M059J (cell line): ENCODE measurements around the gene LMAN2. TPM values are rescaled to one million over a fixed set of nuclear protein-coding genes. Genes with fewer than 3 reads are reported as not detected.

Experiments
- DNase-seq: peaks from one replicate; pipeline ENCODE4 v3.0.0-alpha.2; 2012; ENCODE audit warnings: low read depth
- total RNA-seq: library from RNA; depleted of rRNA; stranded (reverse); fragments of >200 nt; shearing (Covaris generic); gene quantifications from 2 replicates; pipeline ENCODE4 v1.2.3, GENCODE V29; 2014; rRNA removed

LMAN2 gene
- total RNA-seq: 443 and 538 TPM in 2 replicates

DNA sequence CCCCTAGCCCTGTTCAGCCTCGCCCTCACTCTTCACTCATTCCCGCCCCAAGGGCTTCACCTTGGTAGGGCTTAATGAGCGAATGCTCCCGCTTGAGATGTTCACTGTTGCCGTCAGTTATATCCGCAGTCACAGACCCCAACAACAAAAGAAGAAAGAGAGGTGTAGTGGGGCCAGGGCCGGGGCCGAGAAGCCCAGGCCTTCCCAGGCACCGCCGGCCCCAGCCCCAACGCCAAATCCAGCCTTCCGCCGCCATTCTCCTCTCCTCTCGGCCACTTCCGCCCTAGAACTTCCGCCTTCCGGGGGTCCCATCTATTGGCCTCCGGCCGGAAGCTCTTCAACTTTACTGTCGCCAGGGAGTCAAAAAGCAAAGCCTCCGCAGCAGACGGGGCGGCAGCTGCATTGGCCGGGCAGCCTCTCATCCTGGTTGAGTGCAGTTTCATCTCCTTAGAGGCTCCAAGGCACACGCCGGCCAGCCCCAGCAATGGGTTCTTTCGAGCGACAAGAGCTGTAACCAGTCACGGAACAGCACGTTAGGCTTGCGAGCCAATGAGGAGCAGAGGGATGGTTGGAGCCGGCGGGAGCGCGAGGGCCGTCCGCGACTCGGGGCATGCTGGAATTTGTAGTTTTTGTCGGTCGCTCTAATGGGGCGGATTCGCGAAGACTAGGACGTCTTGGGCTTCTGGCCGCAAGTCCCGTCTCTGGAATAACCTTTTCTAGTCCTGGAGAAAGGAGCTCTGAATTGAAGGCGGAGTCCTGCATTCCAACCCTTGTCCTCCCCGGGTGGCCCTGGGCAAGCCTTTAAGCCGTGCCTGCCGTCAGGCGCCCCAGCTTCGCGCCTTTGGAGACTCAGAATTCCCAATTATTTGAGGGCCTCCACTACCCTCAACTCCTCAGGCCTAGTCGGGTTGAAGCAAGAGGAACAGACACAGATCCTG is at the start of gene LMAN2:
Gene LMAN2 (minus strand): TSS at position 277 of the 938 bp plus-strand sequence. CDS start 21 bp downstream, at position 256.
- DNase-seq: peak; percentile 95

GRCh38 chr5:177399997-177400868 is 48.8 kb upstream of the LMAN2 start, which contains the start of gene PFN3:
TSS of gene PFN3 (minus strand) at chr5:177400661. CDS start at chr5:177400576, 85 bp downstream.
- no peak for DNase-seq

- no peak for DNase-seq
These were observed 46.5 kb upstream of the LMAN2 start for GRCh38 chr5:177397875-177398390.

GRCh38 chr5:177396807-177397206 is 45.3 kb upstream of the LMAN2 start:
- DNase-seq: no peak

DNA sequence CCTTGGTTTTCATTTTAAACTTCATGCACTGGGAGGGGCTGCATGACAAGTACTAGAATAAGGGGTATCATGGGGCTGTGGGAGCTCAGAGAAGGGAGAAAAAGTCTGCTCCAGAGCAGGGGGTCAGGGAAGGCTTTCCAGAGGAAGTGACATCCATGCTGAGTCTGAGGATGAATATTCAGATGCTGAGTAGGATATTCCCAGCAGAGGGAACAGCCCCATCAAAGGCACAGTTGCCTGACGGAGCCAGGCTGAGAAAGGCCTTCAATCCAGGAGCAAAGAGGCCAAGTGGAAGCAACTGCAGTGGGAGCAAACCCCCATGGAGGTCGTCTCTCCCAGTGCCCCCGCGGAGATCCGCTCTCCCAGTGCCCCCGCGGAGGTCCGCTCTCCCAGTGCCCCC is 44.6 kb upstream of the LMAN2 start:
- DNase-seq: no peak

- no peak for DNase-seq
These were observed 42.5 kb upstream of the LMAN2 start for GRCh38 chr5:177393990-177394389.

DNA sequence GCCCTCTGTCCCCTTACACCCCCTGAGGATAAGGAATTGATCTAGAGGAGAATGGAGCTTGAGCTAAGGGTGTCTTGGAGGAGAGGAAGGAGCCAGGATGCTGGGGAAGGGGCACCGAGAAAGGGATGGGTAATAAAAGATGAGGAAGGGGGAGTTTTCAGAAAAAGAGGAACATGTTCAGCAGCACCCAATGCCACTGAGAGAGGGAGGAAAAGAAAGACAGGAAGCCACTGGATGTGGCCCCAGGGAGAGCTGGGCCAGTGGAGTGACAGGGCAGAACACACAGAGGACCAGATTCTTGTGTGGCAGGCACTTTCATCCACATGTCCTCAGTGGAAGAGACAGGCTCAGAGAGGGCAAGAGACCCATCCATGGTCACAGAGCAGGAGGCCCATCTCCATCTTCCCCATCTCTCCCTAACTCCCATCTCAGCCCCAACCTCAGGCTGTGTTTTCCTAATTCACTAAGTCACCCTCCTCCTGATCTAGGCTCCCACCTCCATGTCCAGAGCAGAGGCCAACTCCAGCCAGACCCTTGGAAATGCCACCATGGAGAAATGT is 41.8 kb upstream of the LMAN2 start:
- DNase-seq: no peak

DNA sequence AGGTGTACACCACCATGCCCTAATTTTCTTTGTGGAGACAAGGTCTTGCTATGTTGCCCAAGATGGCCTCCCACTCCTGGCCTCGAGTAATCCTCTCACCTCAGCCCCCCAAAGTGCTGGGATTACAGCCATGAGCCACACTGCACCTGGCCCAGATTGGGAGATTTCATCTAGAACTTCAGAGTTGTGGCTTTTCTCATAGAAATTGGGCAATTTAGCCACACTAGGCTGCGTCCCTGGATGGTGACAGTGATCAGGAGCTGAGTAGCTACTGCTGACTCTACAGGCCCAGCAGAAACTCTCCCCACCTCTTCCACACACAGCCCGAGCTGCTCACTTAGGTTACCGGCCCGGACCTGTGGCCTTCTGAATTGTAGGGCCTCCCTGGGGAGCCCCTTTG is 41.3 kb upstream of the LMAN2 start:
- DNase-seq: no peak

DNA sequence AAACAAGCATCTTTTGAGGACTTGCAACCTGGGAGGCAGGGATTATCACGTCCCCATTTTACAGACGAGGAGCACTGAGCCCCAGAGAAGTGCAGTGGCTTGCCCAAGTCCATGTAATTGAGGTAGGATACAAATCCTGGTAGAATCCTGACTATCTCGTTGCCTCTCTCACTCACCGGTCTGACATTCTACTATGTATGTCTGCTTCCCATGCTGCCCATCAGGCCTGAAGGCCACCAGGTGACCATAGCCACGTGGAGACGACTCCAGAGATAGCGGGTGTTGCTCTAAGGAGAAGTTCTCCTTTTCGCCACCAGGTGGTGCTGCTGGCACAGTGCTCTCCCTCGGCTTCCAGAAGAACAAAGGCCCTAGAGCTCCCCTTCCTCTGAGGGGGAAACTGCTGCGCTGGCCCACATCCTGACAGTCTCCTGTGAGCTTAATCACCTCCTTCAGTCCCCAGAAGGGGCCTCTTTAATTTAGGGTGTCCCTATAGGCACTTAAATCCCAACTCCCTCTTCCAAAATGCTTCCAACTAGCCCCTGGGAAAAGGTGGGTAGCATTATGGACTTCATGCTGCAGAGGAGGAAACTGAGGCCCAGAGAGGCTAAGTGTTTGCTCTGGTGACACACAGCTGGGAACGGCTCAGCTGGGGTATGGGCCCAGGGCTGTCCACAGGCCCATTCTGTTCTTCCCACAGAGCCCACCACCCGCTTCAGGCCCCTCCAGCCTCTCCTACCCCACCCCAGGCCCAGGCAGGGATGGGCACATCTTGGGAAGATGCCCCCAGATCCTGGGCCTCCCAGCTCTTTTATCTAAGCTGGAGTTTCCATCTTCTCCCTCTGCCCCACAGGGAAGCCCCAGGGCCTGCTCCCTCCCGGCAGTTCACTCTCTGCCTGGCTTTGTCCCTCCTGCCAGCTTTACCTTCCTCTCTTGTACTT is 39.2 kb upstream of the LMAN2 start:
- DNase-seq: peak; percentile 84

DNA sequence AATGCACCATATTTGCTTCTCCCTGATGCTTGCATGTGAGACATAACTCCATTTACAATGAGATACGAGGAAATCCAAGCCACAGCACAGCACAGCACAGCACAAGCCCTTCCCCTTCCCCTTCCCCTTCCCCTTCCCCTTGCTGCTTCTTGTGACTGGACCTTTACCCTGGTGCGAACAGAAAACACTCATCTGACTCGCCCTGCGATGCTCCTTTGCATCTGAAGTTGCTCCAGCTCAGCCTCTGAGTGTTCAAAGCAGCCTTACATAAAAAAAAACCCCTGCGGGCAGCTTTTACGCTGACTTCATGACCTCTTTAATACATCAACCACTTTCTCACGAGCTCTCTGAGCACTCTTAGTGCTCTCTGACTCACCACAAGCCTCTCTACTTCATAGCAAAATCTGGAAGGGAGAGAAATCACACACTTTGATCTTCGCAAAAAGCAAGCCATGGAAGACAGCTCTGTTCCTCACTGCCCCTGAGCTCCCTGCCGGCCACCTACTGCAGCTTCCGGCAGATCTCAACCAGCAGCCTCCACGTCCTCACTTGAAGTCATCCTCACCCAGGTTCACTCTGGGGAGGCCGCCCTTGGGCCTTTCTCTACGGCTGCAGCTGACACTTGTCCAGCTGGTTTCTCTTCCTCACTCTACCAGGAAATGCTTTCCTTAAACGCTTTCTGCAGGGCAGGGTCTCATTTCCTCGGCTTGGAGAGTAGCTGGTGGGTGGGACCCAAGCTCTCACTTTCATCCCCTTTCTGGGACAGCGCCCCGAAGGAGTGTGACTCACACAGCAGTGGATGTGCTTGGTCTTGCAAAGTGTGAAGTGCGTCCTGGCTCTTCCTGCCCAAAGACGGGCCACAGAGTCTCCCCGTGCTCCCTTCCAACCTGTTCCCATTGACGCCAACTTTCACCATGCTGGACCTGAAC is 38.0 kb upstream of the LMAN2 start:
- peak; percentile 98 for DNase-seq

GRCh38 chr5:177388521-177389052 is 37.1 kb upstream of the LMAN2 start:
- no peak for DNase-seq

DNA sequence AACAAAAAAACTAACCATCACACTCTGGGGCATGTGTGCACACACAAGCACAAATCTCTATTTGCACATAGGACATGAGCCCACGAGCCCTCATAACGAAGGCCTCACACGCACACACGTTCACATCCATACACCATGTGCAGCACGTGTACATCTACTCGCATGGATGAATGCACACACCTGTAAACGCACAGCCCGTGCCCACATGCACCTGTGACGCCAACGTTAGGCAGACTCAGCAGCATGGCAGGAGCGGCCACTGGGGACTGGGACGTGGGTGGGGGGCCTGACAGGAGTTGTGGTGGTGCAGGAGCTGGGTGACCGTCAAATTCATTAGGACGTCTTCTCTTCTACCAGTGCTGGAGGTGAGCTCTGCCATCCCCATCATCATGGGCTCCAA is 35.9 kb upstream of the LMAN2 start:
- no peak for DNase-seq

DNA sequence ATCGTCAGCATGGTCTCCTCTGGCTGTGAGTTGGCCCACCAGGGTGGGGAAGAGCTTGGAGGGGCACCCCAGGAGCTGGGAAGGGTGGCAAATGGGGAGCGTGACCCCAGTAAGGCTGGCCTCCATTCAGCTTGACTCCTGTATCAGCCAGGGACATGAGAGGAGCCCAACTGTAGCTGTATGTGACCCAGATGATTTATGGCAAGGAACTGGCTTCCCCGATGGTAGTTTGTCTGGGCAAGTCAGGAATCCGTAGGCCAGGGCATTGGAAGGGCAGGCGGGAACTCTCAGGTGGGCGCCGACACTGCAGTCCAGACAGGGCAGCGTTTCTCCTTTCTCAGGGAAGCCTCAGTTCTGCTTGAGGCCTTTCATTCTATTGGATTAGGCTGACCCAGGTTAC is 35.1 kb upstream of the LMAN2 start:
- no peak for DNase-seq

GRCh38 chr5:177385720-177386119 is 34.3 kb upstream of the LMAN2 start:
- no peak for DNase-seq

DNA sequence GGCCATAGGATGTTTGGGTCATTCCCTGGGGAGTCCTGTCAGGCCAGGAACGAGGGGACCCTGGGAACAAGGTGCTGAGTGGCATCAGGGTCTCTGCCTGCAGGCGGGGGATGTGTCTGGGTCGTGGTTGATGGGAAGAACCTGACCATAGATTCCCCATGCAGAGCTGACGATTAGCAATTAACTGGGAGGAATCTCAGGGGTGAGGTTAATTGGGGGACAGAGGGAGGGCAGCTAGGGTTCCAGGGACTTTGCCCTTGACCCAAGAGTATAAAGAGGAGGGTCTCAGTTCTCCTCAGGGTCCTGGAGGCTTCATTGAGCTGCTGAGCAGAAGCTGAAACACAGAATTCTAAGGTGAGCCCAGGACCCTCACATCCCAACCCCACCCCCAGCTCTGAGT is 32.7 kb upstream of the LMAN2 start, which contains the start of gene SLC34A1:
Gene SLC34A1 (plus strand): TSS at position 301 of the 400 bp plus-strand sequence. CDS start 1,308 bp downstream, outside the sequence.
- DNase-seq: no peak

DNA sequence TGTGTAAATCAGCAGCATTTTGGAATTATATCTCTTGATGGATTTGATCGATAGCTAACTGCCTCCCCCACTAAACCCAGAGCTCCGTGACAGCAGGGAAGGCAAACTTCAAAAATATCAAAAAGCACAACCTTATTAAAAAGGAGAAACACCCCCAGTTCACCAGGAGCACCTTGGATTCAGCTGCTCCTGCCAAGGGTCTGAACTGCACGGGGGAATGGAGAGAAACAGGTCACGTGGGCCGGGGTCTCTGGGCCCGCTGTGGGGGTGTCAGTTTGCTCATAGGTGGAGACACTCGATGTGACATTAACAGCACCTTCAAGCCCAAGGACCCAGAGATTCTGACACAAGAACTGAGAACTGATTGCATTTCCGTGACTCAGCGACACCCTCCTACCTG is 31.7 kb upstream of the LMAN2 start:
- no peak for DNase-seq

GRCh38 chr5:177382423-177383029 is 31.1 kb upstream of the LMAN2 start:
- DNase-seq: peak; percentile 20

- DNase-seq: no peak
These were observed 29.3 kb upstream of the LMAN2 start for GRCh38 chr5:177380805-177381126.
